ENCODE results near the gene LEPR.

The LEPR gene

DNA sequence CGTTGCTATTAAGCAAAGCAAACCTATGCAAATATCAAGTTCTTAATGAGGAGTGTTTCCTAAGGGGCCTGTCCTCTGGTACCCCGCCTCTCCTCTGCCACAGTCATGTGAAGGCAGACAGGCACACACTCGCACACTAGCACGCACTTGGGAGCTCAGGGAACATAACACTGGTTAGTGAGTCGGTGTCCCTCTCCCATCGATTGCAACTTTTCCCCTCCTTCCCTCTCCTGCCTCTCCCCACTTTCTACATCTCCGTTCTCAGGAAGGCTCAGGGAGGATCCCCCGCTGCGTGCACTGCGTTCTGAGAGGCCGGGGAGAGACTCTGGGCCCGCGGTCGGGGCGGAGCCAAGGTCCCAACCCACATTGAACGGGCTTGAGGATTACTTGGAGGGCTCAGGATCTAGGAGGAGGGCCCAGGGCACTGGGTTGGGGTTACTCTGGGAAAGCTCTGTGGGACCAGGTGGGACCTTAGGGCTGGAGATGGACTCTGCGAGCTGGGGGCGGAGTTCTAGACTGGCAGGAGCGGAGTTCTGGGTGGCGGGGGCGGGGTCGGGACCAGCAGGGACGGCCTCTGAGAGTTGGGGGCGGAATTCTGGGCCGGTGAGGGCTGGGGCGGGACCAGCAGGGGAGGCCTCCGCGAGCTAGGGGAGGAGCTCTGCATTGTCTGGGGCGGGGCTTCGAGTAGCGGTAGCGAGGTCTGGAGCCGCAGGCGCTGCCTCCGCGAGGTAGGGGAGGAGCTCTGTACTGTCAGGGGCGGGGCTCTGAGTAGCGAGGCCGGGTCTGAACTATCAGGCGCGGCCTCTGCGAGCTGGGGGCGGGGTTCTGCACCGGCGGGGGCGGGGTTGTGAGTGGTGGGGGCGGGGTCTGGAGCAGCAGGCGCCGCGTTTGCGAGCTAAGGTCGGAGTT lies 533 bp upstream of the LEPR start:
- H3K4me3 Mint-ChIP-seq = no peak overlapping the region
- intact Hi-C loops (cut with micrococcal nuclease) = loop anchor here (2.0 to 10.0 kb wide), 5 partner anchors 185 to 2005 kb away; no protein-coding TSS in a partner anchor
- H3K9me3 Mint-ChIP-seq = no peaks in the 10 kb centered on the region
- no peak overlapping the region for H3K27ac Mint-ChIP-seq
- H3K27me3 Mint-ChIP-seq = no peaks in the 10 kb centered on the region
- H3K36me3 Mint-ChIP-seq (ENCODE audit: low read depth) = peaks cover 11% of the 10 kb centered on the region
- peaks cover 15% of the 10 kb centered on the region for H3K4me1 Mint-ChIP-seq (ENCODE audit: low read depth)

- H3K27me3 Mint-ChIP-seq = no peaks in the 10 kb centered on the region
- H3K4me1 Mint-ChIP-seq (ENCODE audit: low read depth) = peaks cover 22% of the 10 kb centered on the region
- no peak overlapping the region for H3K27ac Mint-ChIP-seq
- peaks cover 27% of the 10 kb centered on the region for H3K36me3 Mint-ChIP-seq (ENCODE audit: low read depth)
- H3K9me3 Mint-ChIP-seq = no peaks in the 10 kb centered on the region
- intact Hi-C loops (cut with micrococcal nuclease) = loop anchor here (2.0 to 10.0 kb wide), 5 partner anchors 187 to 2003 kb away; no protein-coding TSS in a partner anchor
- H3K4me3 Mint-ChIP-seq = no peak overlapping the region
These were observed 1.0 kb downstream of the LEPR start for GRCh38 chr1:65421351-65422025.

DNA sequence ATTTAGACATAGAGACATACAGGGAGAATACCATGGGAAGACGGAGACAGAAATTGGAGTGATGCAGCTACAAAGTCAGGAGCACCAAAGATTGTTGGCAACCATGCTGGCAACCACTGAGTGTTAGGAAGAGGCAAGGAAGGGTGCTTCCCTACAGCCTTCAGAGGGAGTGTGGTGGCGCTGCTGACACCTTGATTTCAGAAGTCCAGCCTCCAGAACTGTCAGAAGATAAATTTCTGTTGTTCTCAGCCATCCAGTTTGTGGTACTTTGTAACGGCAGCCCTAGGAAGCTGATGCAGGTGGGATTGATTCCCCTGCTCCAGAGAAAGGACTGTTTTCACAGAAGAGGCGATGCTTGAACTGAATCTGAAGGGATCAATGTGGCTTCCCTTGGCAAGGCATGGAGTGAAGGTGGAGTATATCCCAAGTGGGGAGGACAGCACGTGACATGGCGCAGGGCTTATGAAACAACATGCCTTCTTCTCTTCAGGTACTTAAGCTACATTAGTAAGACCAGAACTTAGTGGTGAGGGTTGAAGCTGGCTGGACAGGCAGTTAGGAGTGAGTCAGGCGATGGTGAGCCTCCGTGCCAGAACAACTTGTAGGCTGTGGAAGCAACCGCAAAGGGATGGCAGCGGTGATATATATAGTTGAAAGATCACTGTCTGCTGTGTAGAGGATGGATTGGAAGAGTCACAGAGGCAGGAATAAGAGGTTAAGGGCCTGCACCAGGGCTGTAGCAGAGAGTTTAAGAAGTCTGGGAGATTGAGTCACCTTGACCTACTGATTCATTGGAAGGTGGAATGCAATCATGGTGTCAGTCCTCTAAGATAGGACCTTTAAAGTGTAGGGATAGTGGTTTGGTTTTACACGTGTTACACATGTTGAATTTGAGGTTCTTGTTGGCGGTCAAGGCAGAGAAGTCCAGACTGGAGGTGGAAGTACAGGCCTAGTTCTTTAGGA lies 2.1 kb downstream of the LEPR start:
- Mint-ChIP-seq H3K27me3 (no peaks in the 10 kb centered on the region), H3K4me3 (no peak overlapping the region), H3K4me1 (ENCODE audit: low read depth) (peaks cover 22% of the 10 kb centered on the region), H3K27ac (no peak overlapping the region), H3K9me3 (no peaks in the 10 kb centered on the region), H3K36me3 (ENCODE audit: low read depth) (peaks cover 37% of the 10 kb centered on the region)
- intact Hi-C loops (cut with micrococcal nuclease) = loop anchor here (5.0 to 10.0 kb wide), 4 partner anchors 188 to 2002 kb away; no protein-coding TSS in a partner anchor

- H3K9me3 Mint-ChIP-seq = no peaks in the 10 kb centered on the region
- H3K4me3 Mint-ChIP-seq = no peak overlapping the region
- intact Hi-C loops (cut with micrococcal nuclease) = loop anchor here (5.0 to 10.0 kb wide), 4 partner anchors 189 to 2001 kb away; no protein-coding TSS in a partner anchor
- no peak overlapping the region for H3K27ac Mint-ChIP-seq
- peaks cover 50% of the 10 kb centered on the region for H3K36me3 Mint-ChIP-seq (ENCODE audit: low read depth)
- H3K4me1 Mint-ChIP-seq (ENCODE audit: low read depth) = peaks cover 24% of the 10 kb centered on the region
- no peaks in the 10 kb centered on the region for H3K27me3 Mint-ChIP-seq
These were observed 3.6 kb downstream of the LEPR start for GRCh38 chr1:65423884-65424572.

GRCh38 chr1:65424573-65424889 lies 4.1 kb downstream of the LEPR start:
- no peaks in the 10 kb centered on the region for H3K9me3 Mint-ChIP-seq
- H3K27me3 Mint-ChIP-seq = no peaks in the 10 kb centered on the region
- peaks cover 55% of the 10 kb centered on the region for H3K36me3 Mint-ChIP-seq (ENCODE audit: low read depth)
- peaks cover 25% of the 10 kb centered on the region for H3K4me1 Mint-ChIP-seq (ENCODE audit: low read depth)
- H3K27ac Mint-ChIP-seq = no peak overlapping the region
- H3K4me3 Mint-ChIP-seq = no peak overlapping the region
- intact Hi-C loops (cut with micrococcal nuclease) = loop anchor here (5.0 to 10.0 kb wide), 4 partner anchors 190 to 2000 kb away; no protein-coding TSS in a partner anchor

DNA sequence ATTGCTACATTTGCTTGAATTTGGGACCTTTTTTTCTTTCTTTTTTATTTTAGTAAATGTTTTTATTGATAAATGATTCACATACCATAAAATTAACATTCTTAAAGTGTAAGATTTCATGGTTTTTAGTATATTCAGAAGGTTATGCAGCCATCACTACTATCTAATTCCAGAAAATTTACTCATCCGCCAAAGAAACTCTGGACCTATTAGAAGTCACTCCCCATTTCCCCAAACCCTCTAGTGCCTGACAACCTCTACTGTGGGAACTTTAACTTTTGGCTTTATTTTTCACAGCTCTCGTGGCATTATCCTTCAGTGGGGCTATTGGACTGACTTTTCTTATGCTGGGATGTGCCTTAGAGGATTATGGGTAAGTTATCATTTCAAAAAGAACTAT lies 4.5 kb downstream of the LEPR start:
- Mint-ChIP-seq H3K36me3 (ENCODE audit: low read depth) (peaks cover 60% of the 10 kb centered on the region), H3K27me3 (no peaks in the 10 kb centered on the region), H3K4me1 (ENCODE audit: low read depth) (peaks cover 25% of the 10 kb centered on the region), H3K4me3 (no peak overlapping the region), H3K9me3 (no peaks in the 10 kb centered on the region), H3K27ac (no peak overlapping the region)
- intact Hi-C loops (cut with micrococcal nuclease) = loop anchor here (10.0 kb wide), 3 partner anchors 190 to 2000 kb away; no protein-coding TSS in a partner anchor

DNA sequence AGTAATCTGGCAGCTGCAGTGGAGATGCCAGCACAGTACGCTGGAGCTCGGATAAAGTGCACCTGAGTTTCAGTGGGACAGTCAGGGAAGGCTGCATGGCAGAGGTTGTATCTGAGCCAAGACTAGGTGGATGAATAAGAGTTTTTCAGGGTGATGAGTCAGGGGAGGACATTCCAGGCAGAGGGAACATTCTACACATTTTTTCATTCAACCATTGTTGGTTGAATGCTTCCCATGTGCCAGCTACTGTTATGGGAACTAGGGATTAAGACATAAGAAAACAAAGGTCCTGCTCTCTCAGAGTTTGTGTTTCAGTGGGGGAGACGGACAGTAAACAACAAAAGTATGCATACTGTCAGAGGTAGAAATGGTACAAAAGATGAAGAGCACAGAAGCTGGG lies 5.2 kb downstream of the LEPR start:
- no peaks in the 10 kb centered on the region for H3K9me3 Mint-ChIP-seq
- H3K27me3 Mint-ChIP-seq = no peaks in the 10 kb centered on the region
- peaks cover 66% of the 10 kb centered on the region for H3K36me3 Mint-ChIP-seq (ENCODE audit: low read depth)
- H3K4me1 Mint-ChIP-seq (ENCODE audit: low read depth) = peaks cover 29% of the 10 kb centered on the region
- H3K27ac Mint-ChIP-seq = no peak overlapping the region
- H3K4me3 Mint-ChIP-seq = no peak overlapping the region
- intact Hi-C loops (cut with micrococcal nuclease) = loop anchor here (10.0 kb wide), 3 partner anchors 191 to 1999 kb away; no protein-coding TSS in a partner anchor

DNA sequence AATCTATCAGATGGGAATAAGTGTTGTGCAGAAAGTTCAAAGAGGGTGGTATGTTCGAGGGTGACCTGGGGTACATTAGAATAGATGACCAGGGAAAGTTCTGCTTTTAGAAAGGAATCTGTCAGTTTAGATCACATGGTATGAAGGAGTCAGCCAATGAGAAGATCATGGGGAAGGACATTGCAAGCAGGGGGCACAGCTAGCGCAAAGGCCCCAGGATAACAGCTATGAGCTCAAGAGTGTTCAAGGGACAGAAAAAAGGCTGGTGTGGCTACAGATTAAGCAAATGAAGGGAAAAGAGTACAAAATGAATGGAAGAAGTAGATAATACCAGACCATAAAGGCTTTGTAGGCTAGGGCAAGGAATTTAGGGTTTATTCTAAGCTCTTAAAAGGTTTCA lies 8.6 kb downstream of the LEPR start:
- peaks cover 29% of the 10 kb centered on the region for H3K4me1 Mint-ChIP-seq (ENCODE audit: low read depth)
- peaks cover 89% of the 10 kb centered on the region for H3K36me3 Mint-ChIP-seq (ENCODE audit: low read depth)
- no peaks in the 10 kb centered on the region for H3K27me3 Mint-ChIP-seq
- intact Hi-C loops (cut with micrococcal nuclease) = loop anchor here (10.0 kb wide), 3 partner anchors 194 to 1996 kb away; no protein-coding TSS in a partner anchor
- H3K9me3 Mint-ChIP-seq = no peaks in the 10 kb centered on the region
- no peak overlapping the region for H3K27ac Mint-ChIP-seq
- H3K4me3 Mint-ChIP-seq = no peak overlapping the region

DNA sequence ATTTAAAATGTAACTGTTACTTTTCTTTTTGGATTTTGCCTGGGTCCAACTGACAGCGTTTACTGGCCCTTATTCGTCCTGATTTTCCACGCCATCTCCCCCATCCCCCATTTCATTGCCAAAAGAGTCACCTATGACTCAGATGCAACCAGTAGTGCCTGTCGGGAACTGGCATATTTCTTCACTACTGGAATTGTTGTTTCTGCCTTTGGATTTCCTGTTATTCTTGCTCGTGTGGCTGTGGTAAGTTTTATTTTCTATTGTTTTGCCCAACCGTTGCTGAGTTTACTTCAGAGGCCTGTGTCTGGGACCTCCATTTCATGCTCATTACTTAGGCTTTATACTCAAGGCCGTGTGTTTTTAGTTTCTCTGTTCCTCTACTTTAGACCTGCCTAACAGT lies 9.3 kb downstream of the LEPR start:
- H3K9me3 Mint-ChIP-seq = no peaks in the 10 kb centered on the region
- H3K27me3 Mint-ChIP-seq = no peaks in the 10 kb centered on the region
- H3K36me3 Mint-ChIP-seq (ENCODE audit: low read depth) = peaks cover 88% of the 10 kb centered on the region
- peaks cover 25% of the 10 kb centered on the region for H3K4me1 Mint-ChIP-seq (ENCODE audit: low read depth)
- no peak overlapping the region for H3K4me3 Mint-ChIP-seq
- H3K27ac Mint-ChIP-seq = peak overlapping the region; percentile 20
- intact Hi-C loops (cut with micrococcal nuclease) = loop anchor here (2.0 to 10.0 kb wide), 4 partner anchors 195 to 1995 kb away; no protein-coding TSS in a partner anchor

- Mint-ChIP-seq H3K27ac (no peak overlapping the region), H3K9me3 (no peaks in the 10 kb centered on the region), H3K4me3 (no peak overlapping the region), H3K36me3 (ENCODE audit: low read depth) (peaks cover 87% of the 10 kb centered on the region), H3K27me3 (no peaks in the 10 kb centered on the region), H3K4me1 (ENCODE audit: low read depth) (peaks cover 18% of the 10 kb centered on the region)
- intact Hi-C loops (cut with micrococcal nuclease) = loop anchor here (2.0 kb wide), 1 partner anchor 256 kb away; no protein-coding TSS in a partner anchor
These were observed 10.7 kb downstream of the LEPR start for GRCh38 chr1:65431111-65431705.

DNA sequence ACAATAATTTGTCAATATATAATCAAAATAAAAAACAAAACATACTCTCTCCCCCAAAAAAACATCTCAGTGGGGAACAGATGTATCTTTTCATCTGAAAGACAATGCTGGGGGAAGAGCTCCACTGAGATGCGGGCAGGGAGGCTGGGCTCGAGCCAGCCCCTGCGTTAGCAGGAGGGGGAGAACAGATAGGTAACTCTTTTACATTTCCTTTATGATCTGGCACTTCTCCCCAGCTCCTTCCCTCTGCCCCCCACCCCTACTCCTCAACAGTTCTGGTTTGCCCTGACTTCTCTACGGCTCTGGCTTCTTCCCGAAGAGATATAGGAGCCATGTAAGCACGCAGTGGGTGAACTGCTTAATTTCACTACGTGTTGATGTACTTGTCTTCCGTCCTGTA lies 12.4 kb downstream of the LEPR start:
- H3K9me3 Mint-ChIP-seq = no peaks in the 10 kb centered on the region
- H3K27me3 Mint-ChIP-seq = no peaks in the 10 kb centered on the region
- H3K4me1 Mint-ChIP-seq (ENCODE audit: low read depth) = peaks cover 18% of the 10 kb centered on the region
- peaks cover 83% of the 10 kb centered on the region for H3K36me3 Mint-ChIP-seq (ENCODE audit: low read depth)
- intact Hi-C loops (cut with micrococcal nuclease) = no loop called here
- no peak overlapping the region for H3K27ac Mint-ChIP-seq
- no peak overlapping the region for H3K4me3 Mint-ChIP-seq

- Mint-ChIP-seq H3K9me3 (no peaks in the 10 kb centered on the region), H3K36me3 (ENCODE audit: low read depth) (peaks cover 71% of the 10 kb centered on the region), H3K27ac (no peak overlapping the region), H3K27me3 (no peaks in the 10 kb centered on the region), H3K4me1 (ENCODE audit: low read depth) (peaks cover 14% of the 10 kb centered on the region), H3K4me3 (no peak overlapping the region)
- intact Hi-C loops (cut with micrococcal nuclease) = no loop called here
These were observed 13.8 kb downstream of the LEPR start for GRCh38 chr1:65434255-65434654.
